Left lobe of liver (tissue), 2 donors: ENCODE data around the gene ITCH. TPM values are rescaled to one million over a fixed set of nuclear protein-coding genes. Genes with fewer than 3 reads are reported as not detected.
"Not testable (repeated sequence)": the region's sequence is repeated elsewhere in the genome, so short reads cannot be mapped to it uniquely, and the experiment has no call there.

Experiments
- ATAC-seq: fragments of 200-7000 bp; cut with Tn5 transposase; one replicate; pipeline ENCODE4 v1.9.1; 2020; ENCODE audit warnings: mild to moderate bottlenecking, moderate library complexity
- DNase-seq: peaks from one replicate; pipeline ENCODE4 v3.0.0-alpha.2; 2020; ENCODE audit warnings: low spot score
- total RNA-seq: library from RNA; stranded (reverse); gene quantifications from one replicate; pipeline ENCODE4 v1.2.1, GENCODE V29; 2021
- donor health status: DM: no; HTN: no; CAD: no; lungs with moderate emphysema.
- donor health status: DM: no; HTN: yes; CAD: no.

Gene ITCH
- total RNA-seq, 1 donor from 2014 or later: 45.6 TPM

- not testable (repeated sequence) for ATAC-seq, DNase-seq
Observed at GRCh38 chr20:34497596-34497995, 134.5 kb downstream of the ITCH start.

- no peak for DNase-seq
Observed at GRCh38 chr20:34500823-34501222, 137.8 kb downstream of the ITCH start.

GRCh38 chr20:34506480-34506879 lies 143.4 kb downstream of the ITCH start:
- DNase-seq: no peak
- peak; percentile 17 for ATAC-seq

More at GRCh38 chr20:34500823-34501222, 137.8 kb downstream of the ITCH start:
- no peak for ATAC-seq

- no peak for DNase-seq
- no peak for ATAC-seq
Observed at GRCh38 chr20:34507702-34508413, 144.8 kb downstream of the ITCH start.

GRCh38 chr20:34510575-34510974 lies 147.5 kb downstream of the ITCH start:
- ATAC-seq (no peak), DNase-seq (no peak)

GRCh38 chr20:34511891-34512265 lies 148.8 kb downstream of the ITCH start:
- no peak for ATAC-seq
- no peak for DNase-seq

- DNase-seq (no peak), ATAC-seq (peak; percentile 29)
Observed at GRCh38 chr20:34512266-34512954, 149.3 kb downstream of the ITCH start.

- ATAC-seq (no peak), DNase-seq (no peak)
Observed at GRCh38 chr20:34512955-34513419, 149.9 kb downstream of the ITCH start.

- not testable (repeated sequence) for ATAC-seq, DNase-seq
Observed at GRCh38 chr20:34514034-34514433, 151.0 kb downstream of the ITCH start.

GRCh38 chr20:34514897-34515483 lies 151.9 kb downstream of the ITCH start:
- no peak for ATAC-seq
- DNase-seq: no peak

- DNase-seq (peak; percentile 62), ATAC-seq (peak; percentile 52)
Observed at GRCh38 chr20:34515484-34516246, 152.6 kb downstream of the ITCH start.

- ATAC-seq (peak; percentile 85), DNase-seq (peak; percentile 98)
Observed at GRCh38 chr20:34516247-34517113, 153.4 kb downstream of the ITCH start, which contains the start of gene DYNLRB1. TSS of gene DYNLRB1 (plus strand) at chr20:34516422. CDS start at chr20:34516459, 37 bp downstream.

- DNase-seq (no peak), ATAC-seq (no peak)
Observed at GRCh38 chr20:34517114-34517505, 154.0 kb downstream of the ITCH start.

GRCh38 chr20:34518863-34519262 lies 155.8 kb downstream of the ITCH start:
- ATAC-seq, DNase-seq: not testable (repeated sequence)

- ATAC-seq, DNase-seq: not testable (repeated sequence)
Observed at GRCh38 chr20:34519841-34520240, 156.8 kb downstream of the ITCH start.

GRCh38 chr20:34522969-34523871 lies 160.1 kb downstream of the ITCH start:
- DNase-seq (peak; percentile 43), ATAC-seq (peak; percentile 77)

GRCh38 chr20:34524426-34524825 lies 161.4 kb downstream of the ITCH start:
- ATAC-seq (no peak), DNase-seq (peak; percentile 28)

GRCh38 chr20:34525342-34525708 lies 162.3 kb downstream of the ITCH start:
- no peak for DNase-seq
- ATAC-seq: no peak
